ENCODE measurements around the gene DNLZ. TPM values are rescaled to one million over a fixed set of nuclear protein-coding genes. Genes with fewer than 3 reads are reported as not detected.

The DNLZ gene
- total RNA-seq, 4 donors from 2014 or later, result 16.5 to 36.7 (median 19.8) TPM

DNA sequence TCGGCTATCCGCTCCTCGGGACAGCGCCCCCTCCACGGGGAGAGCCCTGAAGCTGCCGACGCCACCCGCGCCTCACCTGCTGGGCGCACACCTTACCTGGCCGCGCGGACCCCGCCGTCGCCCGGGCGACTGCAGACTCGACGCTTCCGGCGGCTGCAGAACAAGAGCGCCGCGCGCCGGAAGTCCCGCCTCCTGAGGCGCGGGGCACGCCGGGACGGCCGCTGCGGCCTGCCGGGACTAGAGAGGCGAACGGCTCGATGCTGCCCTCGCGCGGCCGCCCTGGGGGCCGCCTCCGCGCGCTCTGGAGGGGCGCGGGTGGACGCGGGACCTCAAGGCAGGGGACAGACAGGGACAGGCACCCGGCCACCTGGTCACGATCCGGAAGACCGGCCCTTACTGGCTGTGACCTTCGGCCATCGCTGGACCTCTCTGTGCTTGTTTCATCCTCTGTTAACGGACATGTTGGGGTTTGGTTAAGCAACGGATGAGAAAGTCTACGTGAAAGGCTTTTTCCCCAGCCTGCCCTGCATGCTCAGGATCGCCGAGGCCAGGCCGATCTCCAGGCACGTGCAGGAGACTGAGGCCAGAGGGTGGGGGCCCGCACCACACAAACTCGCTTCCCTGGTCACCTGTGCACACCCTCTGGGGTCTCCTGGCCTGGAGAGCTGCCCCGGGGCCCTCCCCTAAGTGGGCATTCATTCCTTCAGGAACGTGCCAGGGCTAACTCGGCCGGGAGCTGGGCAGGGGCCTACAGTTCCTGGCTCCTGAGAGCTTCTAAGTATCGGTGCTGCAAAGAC, 36.7 kb upstream of the DNLZ start, which contains the start of gene SNAPC4:
TSS of gene SNAPC4 (minus strand) at position 133 of the 797 bp plus-strand sequence. CDS start 1,742 bp downstream, outside the sequence.
- peak; percentile 60 for DNase-seq (ENCODE audit: low spot score)
- peak; percentile 86 for ATAC-seq (ENCODE audit: low FRiP score)
- TF ChIP-seq, protein P1, sequence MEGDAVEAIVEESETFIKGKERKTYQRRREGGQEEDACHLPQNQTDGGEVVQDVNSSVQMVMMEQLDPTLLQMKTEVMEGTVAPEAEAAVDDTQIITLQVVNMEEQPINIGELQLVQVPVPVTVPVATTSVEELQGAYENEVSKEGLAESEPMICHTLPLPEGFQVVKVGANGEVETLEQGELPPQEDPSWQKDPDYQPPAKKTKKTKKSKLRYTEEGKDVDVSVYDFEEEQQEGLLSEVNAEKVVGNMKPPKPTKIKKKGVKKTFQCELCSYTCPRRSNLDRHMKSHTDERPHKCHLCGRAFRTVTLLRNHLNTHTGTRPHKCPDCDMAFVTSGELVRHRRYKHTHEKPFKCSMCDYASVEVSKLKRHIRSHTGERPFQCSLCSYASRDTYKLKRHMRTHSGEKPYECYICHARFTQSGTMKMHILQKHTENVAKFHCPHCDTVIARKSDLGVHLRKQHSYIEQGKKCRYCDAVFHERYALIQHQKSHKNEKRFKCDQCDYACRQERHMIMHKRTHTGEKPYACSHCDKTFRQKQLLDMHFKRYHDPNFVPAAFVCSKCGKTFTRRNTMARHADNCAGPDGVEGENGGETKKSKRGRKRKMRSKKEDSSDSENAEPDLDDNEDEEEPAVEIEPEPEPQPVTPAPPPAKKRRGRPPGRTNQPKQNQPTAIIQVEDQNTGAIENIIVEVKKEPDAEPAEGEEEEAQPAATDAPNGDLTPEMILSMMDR (IDR thresholded peaks at IDR 0.05), result peak in 1 of 3 donors; percentile 77

DNA sequence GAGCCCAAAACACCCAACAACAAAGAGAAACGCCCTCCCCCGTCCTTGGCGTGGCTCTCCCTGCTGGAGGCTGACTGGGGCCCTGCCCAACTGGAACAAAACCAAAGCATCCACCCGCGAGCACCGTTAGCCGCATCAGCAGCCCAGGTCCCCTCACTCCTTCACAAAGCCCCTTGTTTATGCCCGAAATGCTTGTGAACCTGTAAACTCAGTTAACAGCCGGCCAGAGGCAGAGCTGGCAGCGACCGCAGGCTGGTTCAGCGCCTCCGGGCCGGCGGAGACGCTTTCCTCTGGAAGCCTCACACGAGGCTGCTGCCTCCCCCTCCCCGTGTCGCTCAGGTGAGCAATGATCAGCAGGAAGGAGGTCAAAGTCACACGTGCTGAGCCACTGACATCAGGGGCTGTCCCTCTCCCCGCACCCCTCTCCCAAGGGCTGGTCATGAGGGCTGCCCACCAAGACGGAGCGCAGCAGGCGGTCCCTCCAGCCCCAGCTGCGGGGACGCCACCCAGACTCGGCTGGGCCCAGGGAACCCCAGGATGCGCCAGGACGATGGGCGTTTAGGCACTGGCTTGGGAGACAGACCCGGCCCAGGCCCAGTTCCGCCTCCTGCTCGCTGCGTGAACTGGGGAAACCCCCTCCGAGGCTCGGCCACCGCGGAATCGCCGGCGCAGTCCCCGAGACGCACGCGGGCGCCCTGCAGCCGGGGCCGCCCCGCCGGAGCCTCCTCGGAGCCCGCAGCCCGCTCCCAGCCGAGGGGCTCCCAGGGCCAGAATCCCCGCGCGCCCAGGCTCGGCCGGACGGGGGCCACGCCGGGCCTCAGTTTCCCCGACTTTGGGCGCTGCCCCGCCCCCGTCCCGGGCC, 35.9 kb upstream of the DNLZ start:
- TF ChIP-seq, protein P1 (IDR thresholded peaks at IDR 0.05), result no peak
- ATAC-seq (ENCODE audit: low FRiP score), result peak; percentile 29

DNA sequence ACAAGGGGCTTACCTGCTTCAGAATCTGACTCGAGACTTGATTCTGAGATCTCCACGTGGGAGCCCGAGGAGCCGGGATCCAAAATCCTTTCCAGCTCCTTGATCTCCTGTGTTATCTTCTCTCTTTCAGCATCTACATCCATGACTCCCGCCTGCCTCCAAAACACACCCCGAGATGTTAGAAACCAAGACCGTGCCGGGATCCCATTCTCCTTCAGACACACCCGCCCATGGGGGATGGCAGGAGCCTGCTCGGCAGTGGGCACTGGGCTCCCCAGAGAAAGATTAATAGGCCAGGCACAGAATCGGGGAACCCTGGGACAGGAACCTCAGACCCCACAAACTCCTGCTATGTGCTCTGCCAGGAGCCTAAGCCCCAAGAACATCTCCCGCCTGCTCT, 34.7 kb upstream of the DNLZ start:
- TF ChIP-seq, protein P1 (IDR thresholded peaks at IDR 0.05), result no peak
- DNase-seq (ENCODE audit: low spot score) (no peak), ATAC-seq (ENCODE audit: low FRiP score) (no peak)

More for the DNA sequence above, 35.9 kb upstream of the DNLZ start:
- DNase-seq (ENCODE audit: low spot score), result no peak

DNA sequence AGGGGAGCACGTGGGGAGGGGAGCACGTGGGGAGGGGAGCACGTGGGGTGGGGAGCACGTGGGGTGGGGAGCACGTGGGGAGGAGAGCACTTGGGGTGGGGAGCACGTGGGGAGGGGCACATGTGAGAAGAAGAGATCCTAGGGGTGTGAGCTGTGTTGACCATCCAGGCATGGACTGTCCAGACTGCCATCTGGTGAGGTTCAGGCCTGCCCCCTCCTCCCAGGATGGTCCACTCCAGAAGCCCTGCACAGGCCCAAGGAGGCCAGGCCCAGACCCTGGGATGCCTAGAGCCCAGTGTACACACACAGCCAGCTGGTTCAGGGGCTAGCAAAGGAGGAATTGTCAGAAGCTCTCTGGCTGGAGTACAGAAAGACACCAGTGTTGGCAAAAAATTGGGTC, 34.1 kb upstream of the DNLZ start:
- TF ChIP-seq, protein P1 (IDR thresholded peaks at IDR 0.05), result no peak
- ATAC-seq (ENCODE audit: low FRiP score) (no peak), DNase-seq (ENCODE audit: low spot score) (no peak)

DNA sequence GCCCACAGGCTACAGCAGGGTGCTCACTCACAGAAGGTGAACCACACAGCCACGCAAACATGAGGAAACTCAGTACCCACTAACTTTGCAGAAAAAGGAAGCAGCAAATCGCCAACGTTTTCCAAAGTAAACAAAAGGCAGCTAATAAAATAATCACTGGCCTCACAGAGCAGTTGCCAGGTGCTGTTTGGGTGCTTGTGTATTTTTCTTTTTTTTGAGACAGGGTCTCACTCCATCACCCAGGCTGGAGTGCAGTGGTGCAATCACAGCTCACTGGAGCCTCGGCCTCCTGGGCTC, 32.6 kb upstream of the DNLZ start:
- no peak for ATAC-seq (ENCODE audit: low FRiP score)
- TF ChIP-seq, protein P1 (IDR thresholded peaks at IDR 0.05), result no peak
- no peak for DNase-seq (ENCODE audit: low spot score)

DNA sequence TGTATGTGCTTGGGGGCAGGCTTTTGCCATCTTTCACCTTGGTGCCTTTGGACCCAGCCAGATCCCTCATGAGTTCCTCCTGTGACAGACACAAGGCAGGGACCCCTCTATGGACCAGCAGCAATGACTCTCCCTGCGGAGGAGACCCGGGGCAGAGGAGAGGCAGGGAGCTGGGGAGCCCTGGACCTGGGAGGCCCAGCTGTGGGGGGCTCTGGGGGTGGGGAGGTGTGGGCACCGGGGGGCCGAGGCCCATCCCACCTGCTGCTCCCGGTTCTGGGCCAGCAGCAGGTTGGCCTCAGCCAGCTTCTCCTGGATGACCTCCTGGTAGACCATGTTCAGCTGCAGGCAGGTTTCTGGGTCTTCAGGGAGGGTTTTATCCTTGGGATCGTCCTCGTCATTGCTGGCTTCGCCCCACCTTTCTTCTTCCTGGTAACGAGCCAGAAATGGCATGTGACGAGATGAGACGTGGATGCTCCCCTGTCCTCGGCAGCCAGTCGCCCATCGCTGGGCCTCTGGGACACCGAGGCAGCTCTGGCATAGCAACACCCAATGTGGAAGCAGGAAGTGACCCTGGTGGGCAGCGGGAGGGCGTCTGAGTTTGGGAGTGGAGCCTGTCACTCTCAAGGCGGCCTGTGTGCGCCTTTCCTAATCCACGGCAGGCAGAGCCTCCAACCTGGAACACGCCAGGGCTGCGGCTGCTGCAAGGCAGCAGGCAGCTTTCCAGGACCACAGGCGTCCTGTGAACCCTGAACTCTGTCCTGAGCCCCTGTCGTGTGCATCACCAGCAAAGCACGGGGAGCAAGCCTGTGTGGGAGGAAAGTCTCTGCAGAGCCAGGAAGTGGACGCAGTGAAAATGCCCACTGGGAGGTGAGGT, 32.0 kb upstream of the DNLZ start:
- TF ChIP-seq, protein P1 (IDR thresholded peaks at IDR 0.05), result no peak
- DNase-seq (ENCODE audit: low spot score), result no peak
- ATAC-seq (ENCODE audit: low FRiP score), result no peak

Data from omental fat pad (tissue), 4 donors.